Vagina (tissue), 2 donors: ENCODE data around the gene LRP3. TPM values are rescaled to one million over a fixed set of nuclear protein-coding genes. Genes with fewer than 3 reads are reported as not detected.

Experiments used
- DNase-seq, 2 donors: peaks; one replicate each; pipeline ENCODE4 v3.0.0-alpha.2; 2017; ENCODE audit errors: extremely low spot score in 2 of 2
- H3K27ac ChIP-seq: fragments of 200-600 bp; sonication (generic); one replicate; pipeline ENCODE4 v1.5.1; 2019
- H3K27me3 ChIP-seq: fragments of 200-600 bp; sonication (generic); one replicate; pipeline ENCODE4 v1.5.1; 2019
- H3K36me3 ChIP-seq, 2 donors: fragments of 200-600 bp; sonication (generic); one replicate each; pipeline ENCODE4 v1.5.1; 2017 to 2019
- H3K4me1 ChIP-seq: fragments of 200-600 bp; sonication (generic); one replicate; pipeline ENCODE4 v1.5.1; 2019
- H3K4me3 ChIP-seq, 2 donors: fragments of 200-600 bp; sonication (generic); 1 replicate in 1 of 2; 2 replicates in 1 of 2; pipeline ENCODE4 v1.5.1; 2016 to 2019
- H3K9me3 ChIP-seq: fragments of 200-600 bp; sonication (generic); one replicate; pipeline ENCODE4 v1.5.1; 2019
- POLR2A ChIP-seq, 2 donors: fragments of 450-650 bp; IDR thresholded peaks; one replicate each; pipeline ENCODE4 v1.6.1; 2017; ENCODE audit warnings: antibody characterized with exemption in 2 of 2, mild to moderate bottlenecking in 2 of 2, moderate library complexity in 2 of 2
- POLR2AphosphoS5 ChIP-seq, 2 donors: sonication (generic); formaldehyde crosslinking; IDR thresholded peaks; one replicate each; pipeline ENCODE4 v1.9.0; 2017; ENCODE audit warnings: antibody characterized with exemption in 2 of 2, mild to moderate bottlenecking in 2 of 2, low read depth in 1 of 2; ENCODE audit not compliant: insufficient read depth in 1 of 2
- intact Hi-C: fragments of 100-400 bp; cut with DNase I; formaldehyde crosslinking; loops from one replicate; pipeline ENCODE4 v1.15.1; 2023
- total RNA-seq: library from RNA; depleted of rRNA; stranded (reverse); fragments of >200 nt; gene quantifications from one replicate; pipeline ENCODE4 v1.2.3, GENCODE V29; 2016
- TF ChIP-seq, protein P1 (sequence below), 3 experiments: fragments of 450-650 bp in 2 of 3; fragments of 200-600 bp in 1 of 3; sonication (generic) in 1 of 3; IDR thresholded peaks; one replicate each; pipeline ENCODE4 v1.5.1; 2017 to 2019; ENCODE audit warnings: antibody characterized with exemption in 3 of 3, mild to moderate bottlenecking in 2 of 3, moderate library complexity in 2 of 3

The LRP3 gene
- total RNA-seq, 1 donor from 2014 or later, result 20.6 TPM

- no peak overlapping the region for H3K27ac ChIP-seq
- H3K27me3 ChIP-seq, result no peaks in the 10 kb centered on the region
- H3K4me1 ChIP-seq, result no peaks in the 10 kb centered on the region
- no peak overlapping the region for H3K4me3 ChIP-seq
- no peaks in the 10 kb centered on the region for H3K9me3 ChIP-seq
- intact Hi-C loops, result loop anchor here (10.0 kb wide), 1 partner anchor 542 kb away; no protein-coding TSS in a partner anchor
- H3K36me3 ChIP-seq, result no peaks in the 10 kb centered on the region
- TF ChIP-seq POLR2A (IDR thresholded peaks at IDR 0.05) (no peak), POLR2AphosphoS5 (IDR thresholded peaks at IDR 0.05; ENCODE audit: insufficient read depth in 1 of 2, low read depth in 1 of 2) (no peak)
- TF ChIP-seq, protein P1, sequence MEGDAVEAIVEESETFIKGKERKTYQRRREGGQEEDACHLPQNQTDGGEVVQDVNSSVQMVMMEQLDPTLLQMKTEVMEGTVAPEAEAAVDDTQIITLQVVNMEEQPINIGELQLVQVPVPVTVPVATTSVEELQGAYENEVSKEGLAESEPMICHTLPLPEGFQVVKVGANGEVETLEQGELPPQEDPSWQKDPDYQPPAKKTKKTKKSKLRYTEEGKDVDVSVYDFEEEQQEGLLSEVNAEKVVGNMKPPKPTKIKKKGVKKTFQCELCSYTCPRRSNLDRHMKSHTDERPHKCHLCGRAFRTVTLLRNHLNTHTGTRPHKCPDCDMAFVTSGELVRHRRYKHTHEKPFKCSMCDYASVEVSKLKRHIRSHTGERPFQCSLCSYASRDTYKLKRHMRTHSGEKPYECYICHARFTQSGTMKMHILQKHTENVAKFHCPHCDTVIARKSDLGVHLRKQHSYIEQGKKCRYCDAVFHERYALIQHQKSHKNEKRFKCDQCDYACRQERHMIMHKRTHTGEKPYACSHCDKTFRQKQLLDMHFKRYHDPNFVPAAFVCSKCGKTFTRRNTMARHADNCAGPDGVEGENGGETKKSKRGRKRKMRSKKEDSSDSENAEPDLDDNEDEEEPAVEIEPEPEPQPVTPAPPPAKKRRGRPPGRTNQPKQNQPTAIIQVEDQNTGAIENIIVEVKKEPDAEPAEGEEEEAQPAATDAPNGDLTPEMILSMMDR (IDR thresholded peaks at IDR 0.05), result no peak
- DNase-seq, result no peak
These were observed 39.1 kb downstream of the LRP3 start for GRCh38 chr19:33233056-33233873.

DNA sequence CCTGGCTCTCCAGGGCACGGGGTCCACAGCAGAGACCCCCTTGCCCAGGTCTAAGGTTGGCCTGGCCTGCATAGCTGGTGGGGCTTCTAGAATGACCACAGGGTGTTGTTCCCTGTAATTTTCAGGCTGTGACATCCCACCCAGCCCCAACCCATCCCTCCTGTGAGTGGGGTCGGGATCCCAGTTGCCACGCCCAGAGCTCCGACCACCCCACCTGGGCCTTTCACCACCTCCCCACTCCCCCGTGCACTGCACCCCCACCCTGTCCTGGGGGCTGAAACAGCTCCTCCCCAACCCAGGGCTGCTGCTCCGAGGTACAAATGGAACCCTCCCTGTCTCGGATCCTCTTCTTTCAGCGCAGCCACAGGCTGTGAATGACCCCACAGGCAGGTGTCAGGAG, 40.0 kb downstream of the LRP3 start:
- no peaks in the 10 kb centered on the region for H3K27me3 ChIP-seq
- no peaks in the 10 kb centered on the region for H3K4me1 ChIP-seq
- H3K9me3 ChIP-seq, result no peaks in the 10 kb centered on the region
- intact Hi-C loops, result loop anchor here (10.0 kb wide), 1 partner anchor 541 kb away; no protein-coding TSS in a partner anchor
- no peak overlapping the region for H3K4me3 ChIP-seq
- H3K27ac ChIP-seq, result no peak overlapping the region
- no peak for DNase-seq
- H3K36me3 ChIP-seq, result no peaks in the 10 kb centered on the region
- TF ChIP-seq, protein P1 (IDR thresholded peaks at IDR 0.05), result no peak
- no peak for TF ChIP-seq POLR2AphosphoS5 (IDR thresholded peaks at IDR 0.05; ENCODE audit: insufficient read depth in 1 of 2, low read depth in 1 of 2)
- TF ChIP-seq POLR2A (IDR thresholded peaks at IDR 0.05), result no peak

DNA sequence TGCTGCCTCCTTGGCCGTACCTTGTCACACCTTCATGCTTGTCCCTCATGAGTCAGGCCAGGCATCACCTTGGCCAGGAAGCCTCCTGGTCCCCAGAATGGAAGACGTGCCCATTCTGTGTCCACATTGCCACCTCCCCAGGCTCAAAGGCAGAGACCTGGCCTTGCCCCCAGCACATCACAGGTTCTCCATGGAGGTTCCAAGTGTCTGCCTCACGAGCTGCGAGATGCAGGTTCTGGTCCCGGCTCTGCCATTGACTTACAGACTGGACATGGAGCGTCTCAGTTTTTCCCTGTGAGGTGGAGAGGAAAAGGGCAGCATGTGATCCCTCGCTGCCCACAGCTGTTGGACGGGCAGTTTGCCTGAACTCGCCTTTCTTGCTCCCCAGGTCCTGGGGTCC, 40.6 kb downstream of the LRP3 start:
- H3K4me1 ChIP-seq, result no peaks in the 10 kb centered on the region
- no peak for DNase-seq
- no peak overlapping the region for H3K4me3 ChIP-seq
- H3K9me3 ChIP-seq, result no peaks in the 10 kb centered on the region
- no peaks in the 10 kb centered on the region for H3K36me3 ChIP-seq
- no peaks in the 10 kb centered on the region for H3K27me3 ChIP-seq
- TF ChIP-seq, protein P1 (IDR thresholded peaks at IDR 0.05), result no peak
- no peak for TF ChIP-seq POLR2A (IDR thresholded peaks at IDR 0.05)
- no peak for TF ChIP-seq POLR2AphosphoS5 (IDR thresholded peaks at IDR 0.05; ENCODE audit: insufficient read depth in 1 of 2, low read depth in 1 of 2)
- no peak overlapping the region for H3K27ac ChIP-seq
- intact Hi-C loops, result loop anchor here (10.0 kb wide), 1 partner anchor 540 kb away; no protein-coding TSS in a partner anchor

DNA sequence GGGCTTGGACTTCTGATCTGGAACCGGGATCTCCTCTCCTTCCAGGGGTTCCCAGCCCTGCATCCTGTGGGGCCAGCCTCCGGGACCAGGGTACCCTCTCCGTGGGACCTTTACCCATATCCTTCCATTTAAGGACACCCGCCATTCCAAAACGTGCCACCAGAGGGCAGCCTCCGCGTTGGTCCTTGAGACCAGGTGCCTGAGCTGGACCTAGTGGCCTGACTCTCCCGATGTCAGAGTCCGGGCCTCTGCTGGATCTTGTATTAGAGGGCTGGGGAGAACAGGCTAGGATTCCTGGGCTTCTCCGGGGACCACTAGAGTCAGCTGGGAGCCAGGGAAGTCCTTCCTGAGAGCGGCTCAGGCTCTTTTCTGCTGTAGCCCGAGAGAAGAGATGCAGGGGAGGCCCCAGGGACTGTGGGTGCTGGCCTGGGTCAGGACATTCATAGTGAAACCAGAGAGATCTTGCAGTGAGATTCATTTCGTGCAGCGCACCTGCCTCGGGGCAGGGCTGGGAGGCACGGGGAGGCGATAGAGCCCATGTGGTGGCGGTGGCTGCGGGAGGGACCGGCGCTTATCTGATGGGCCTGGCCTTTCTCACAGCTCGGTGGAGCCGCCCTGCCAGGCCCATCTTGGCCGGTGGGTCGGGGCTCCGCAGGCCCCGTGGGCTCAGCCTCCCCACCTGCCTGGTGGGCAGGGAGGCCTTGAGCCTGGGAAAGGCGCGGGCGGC, 41.3 kb downstream of the LRP3 start:
- TF ChIP-seq POLR2AphosphoS5 (IDR thresholded peaks at IDR 0.05; ENCODE audit: insufficient read depth in 1 of 2, low read depth in 1 of 2) (no peak), POLR2A (IDR thresholded peaks at IDR 0.05) (no peak)
- TF ChIP-seq, protein P1 (IDR thresholded peaks at IDR 0.05), result peak; percentile 74 to 85 (median 77)
- Histone ChIP-seq H3K27ac (no peak overlapping the region), H3K9me3 (no peaks in the 10 kb centered on the region), H3K36me3 (no peaks in the 10 kb centered on the region), H3K4me1 (no peaks in the 10 kb centered on the region), H3K27me3 (no peaks in the 10 kb centered on the region), H3K4me3 (no peak overlapping the region)
- no peak for DNase-seq
- intact Hi-C loops, result loop anchor here (10.0 kb wide), 1 partner anchor 539 kb away; no protein-coding TSS in a partner anchor
